Peyer's patch (tissue), 4 donors: ENCODE data around the gene DGKQ.

ENCODE experiments used
- CTCF ChIP-seq, 6 experiments: fragments of 450-650 bp in 4 of 6; fragments of 200-600 bp in 2 of 6; sonication (generic) in 1 of 6; IDR thresholded peaks; one replicate each; pipeline ENCODE4 v1.5.1; 2017 to 2019; ENCODE audit warnings: antibody characterized with exemption in 6 of 6, mild to moderate bottlenecking in 3 of 6, moderate library complexity in 1 of 6
- POLR2A ChIP-seq, 2 donors: fragments of 450-650 bp; IDR thresholded peaks; one replicate each; pipeline ENCODE4 v1.5.1; 2017; ENCODE audit warnings: antibody characterized with exemption in 2 of 2, mild to moderate bottlenecking in 2 of 2, moderate library complexity in 2 of 2

DNA sequence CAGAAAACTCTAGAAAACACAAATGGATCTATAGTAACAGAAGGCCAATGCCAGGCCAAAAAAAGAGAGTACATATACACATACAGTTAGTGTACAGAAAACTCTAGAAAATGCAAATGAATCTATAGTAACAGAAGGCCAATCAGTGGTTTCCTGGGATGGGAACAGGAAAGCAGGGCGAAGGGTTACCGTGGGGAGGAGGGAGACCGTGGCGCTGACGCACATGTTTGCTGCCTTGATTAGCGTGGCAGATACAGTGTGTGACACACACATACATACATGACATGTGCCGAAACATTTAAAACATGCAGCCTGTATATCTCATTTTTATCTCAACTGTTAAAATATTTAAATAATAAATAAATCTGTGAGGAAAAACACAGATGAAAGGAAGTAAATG, 55.9 kb downstream of the DGKQ start:
- TF ChIP-seq CTCF (IDR thresholded peaks at IDR 0.05), result no peak
- no peak for TF ChIP-seq POLR2A (IDR thresholded peaks at IDR 0.05)
